Right cardiac atrium (tissue), 5 donors: ENCODE measurements around the gene RHEX. TPM values are rescaled to one million over a fixed set of nuclear protein-coding genes. Genes with fewer than 3 reads are reported as not detected.
"Not testable (repeated sequence)": the region's sequence is repeated elsewhere in the genome, so short reads cannot be mapped to it uniquely, and the experiment has no call there.

Experiments
- ATAC-seq, 2 donors: fragments of 200-7000 bp; cut with Tn5 transposase; one replicate each; pipeline versions ENCODE4 v1.8.0 to v1.9.1; 2020; ENCODE audit warnings: moderate library complexity in 2 of 2, mild to moderate bottlenecking in 1 of 2
- DNase-seq, 3 donors: peaks; one replicate each; pipeline ENCODE4 v3.0.0-alpha.2; 2020
- H3K27ac ChIP-seq: one replicate; pipeline ENCODE4 v1.5.1; 2013; ENCODE audit warnings: mild to moderate bottlenecking, low read length, control low read depth, moderate library complexity
- H3K27me3 ChIP-seq: one replicate; pipeline ENCODE4 v1.6.1; 2013; ENCODE audit not compliant: control insufficient read depth, insufficient read depth
- H3K4me1 ChIP-seq: one replicate; pipeline ENCODE4 v1.6.1; 2013; ENCODE audit warnings: low read length; ENCODE audit not compliant: control insufficient read depth, insufficient read depth
- H3K4me3 ChIP-seq: one replicate; pipeline ENCODE4 v1.5.1; 2013; ENCODE audit warnings: low read length, control low read depth
- H3K9me3 ChIP-seq: one replicate; pipeline ENCODE4 v1.6.1; 2013; ENCODE audit warnings: low read length; ENCODE audit not compliant: control insufficient read depth
- WGBS: extraction: QIAGEN DNeasy Blood & Tissue Kit; methylation state at CpG from one replicate; pipeline ENCODE4 v1.1.7; 2013; 5-methylcytosine and 5-hydroxymethylcytosine counted together
- intact Hi-C, 4 donors: fragments of 100-400 bp; cut with DNase I; formaldehyde crosslinking; loops; one replicate each; pipeline versions ENCODE4 v1.11.0 to v1.14.0; 2022 to 2023
- long read RNA-seq, 4 donors: library from polyadenylated mRNA; unstranded; transcript quantifications; one replicate each; pipeline ENCODE4 v2.0.0, GENCODE V29; 2020 to 2021
- polyA plus RNA-seq: library from polyadenylated mRNA; stranded (reverse); fragments of 200-250 nt; gene quantifications from one replicate; pipeline ENCODE4 v1.2.3, GENCODE V29; 2013
- total RNA-seq, 4 donors: library from RNA; stranded (reverse); fragmentation: NEBNext Ultra II Directional; extraction: Animal tissue kit (Norgen Biotek cat#: 25700); gene quantifications; one replicate each; pipeline ENCODE4 v1.2.1, GENCODE V29; 2021
- donor health status: healthy with polysubstance abuse.
- donor health status: DM: no; HTN: yes; CAD: no.
- donor health status: DM: no; HTN: no; CAD: no.
- donor health status: DM: no; HTN: yes; CAD: no; lungs with severe emphysema.
- donor health status: DM: yes; HTN: yes; CAD: no.

RHEX gene, protein sequence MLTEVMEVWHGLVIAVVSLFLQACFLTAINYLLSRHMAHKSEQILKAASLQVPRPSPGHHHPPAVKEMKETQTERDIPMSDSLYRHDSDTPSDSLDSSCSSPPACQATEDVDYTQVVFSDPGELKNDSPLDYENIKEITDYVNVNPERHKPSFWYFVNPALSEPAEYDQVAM
- total RNA-seq (1 to 10 TPM in 1 of 4 donors, under 1 TPM in 2, not detected in 1; 0.17 to 1.7 (median 0.82) TPM), polyA plus RNA-seq (not detected)
- long read RNA-seq, donor 1: 0 reads
- long read RNA-seq, donor 2: 0 reads
- long read RNA-seq, donor 3: 0 reads
- long read RNA-seq, donor 4: 0 reads

DNA sequence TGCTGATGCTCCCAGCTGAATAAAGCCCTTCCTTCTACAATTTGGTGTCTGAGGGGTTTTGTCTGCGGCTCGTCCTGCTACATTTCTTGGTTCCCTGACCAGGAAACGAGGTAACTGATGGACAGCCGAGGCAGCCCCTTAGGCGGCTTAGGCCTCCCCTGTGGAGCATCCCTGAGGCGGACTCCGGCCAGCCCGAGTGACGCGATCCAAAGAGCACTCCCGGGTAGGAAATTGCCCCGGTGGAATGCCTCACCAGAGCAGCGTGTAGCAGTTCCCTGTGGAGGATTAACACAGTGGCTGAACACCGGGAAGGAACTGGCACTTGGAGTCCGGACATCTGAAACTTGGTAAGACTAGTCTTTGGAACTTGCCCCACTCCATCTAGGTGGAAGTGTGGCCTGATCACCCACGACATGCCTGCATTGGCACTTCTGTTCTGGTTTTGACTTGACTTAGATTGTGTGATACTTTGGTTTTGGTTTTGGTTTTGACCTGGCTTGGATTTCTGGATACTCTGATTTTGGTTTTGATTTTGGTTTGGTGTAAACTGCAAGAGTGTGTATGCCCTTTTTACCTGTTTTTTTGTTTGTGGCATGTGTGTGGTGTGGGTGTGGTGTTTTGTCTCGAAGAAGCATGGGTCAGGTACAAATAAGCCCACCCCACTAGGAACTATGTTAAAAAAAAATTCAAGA lies at the start of gene RHEX:
Gene RHEX, plus strand, starts transcription at position 255 of the 692 bp plus-strand sequence. CDS start 44,656 bp downstream, outside the sequence.
- H3K4me1 ChIP-seq, H3K9me3 ChIP-seq, H3K27me3 ChIP-seq, H3K27ac ChIP-seq, H3K4me3 ChIP-seq, intact Hi-C loops: not testable (repeated sequence)
- ATAC-seq (peak in 1 of 2 donors; percentile 64), DNase-seq (peak in 1 of 3 donors; percentile 50)
- WGBS: 93% methylated on average over 17 of the region's 17 CpGs

DNA sequence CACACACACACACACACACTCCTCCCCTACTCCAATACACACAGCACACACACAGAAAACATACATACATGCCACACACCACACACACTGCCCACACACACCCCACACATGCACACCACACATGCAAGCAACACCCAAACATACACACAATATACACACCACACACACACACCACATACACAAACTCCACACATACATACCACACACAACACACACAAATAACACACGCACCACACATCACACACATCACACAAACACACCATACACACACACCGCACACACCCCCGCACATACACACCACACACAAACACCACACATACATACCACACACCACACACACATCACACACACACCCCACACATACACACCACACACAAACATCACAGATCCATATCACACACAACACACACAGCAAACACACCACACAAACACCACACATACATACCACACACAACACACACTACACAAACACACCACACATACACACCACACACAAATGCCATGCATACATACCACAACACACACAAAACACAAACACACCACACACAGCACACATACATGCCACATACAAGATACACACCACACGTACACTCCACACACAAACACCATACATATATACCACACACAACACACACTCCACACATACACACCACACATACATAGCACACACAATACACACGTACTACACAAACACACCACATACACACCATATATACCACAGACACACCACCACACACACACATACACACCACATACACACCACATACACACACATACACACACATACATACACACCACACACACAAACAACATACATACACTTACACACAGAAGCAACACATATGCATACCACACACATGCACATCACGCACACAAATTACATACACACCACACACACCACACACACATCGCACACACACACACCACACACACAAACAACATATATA lies 48.8 kb upstream of the RHEX start:
- WGBS: 96% methylated on average over 7 of the region's 7 CpGs
- no peak for DNase-seq
- Histone ChIP-seq H3K4me3 (no peak overlapping the region), H3K27ac (peak overlapping the region; percentile 37), H3K9me3 (no peaks in the 10 kb centered on the region), H3K27me3 (no peaks in the 10 kb centered on the region), H3K4me1 (peaks cover 20% of the 10 kb centered on the region)
- intact Hi-C loops: no loop called here
- ATAC-seq: no peak

DNA sequence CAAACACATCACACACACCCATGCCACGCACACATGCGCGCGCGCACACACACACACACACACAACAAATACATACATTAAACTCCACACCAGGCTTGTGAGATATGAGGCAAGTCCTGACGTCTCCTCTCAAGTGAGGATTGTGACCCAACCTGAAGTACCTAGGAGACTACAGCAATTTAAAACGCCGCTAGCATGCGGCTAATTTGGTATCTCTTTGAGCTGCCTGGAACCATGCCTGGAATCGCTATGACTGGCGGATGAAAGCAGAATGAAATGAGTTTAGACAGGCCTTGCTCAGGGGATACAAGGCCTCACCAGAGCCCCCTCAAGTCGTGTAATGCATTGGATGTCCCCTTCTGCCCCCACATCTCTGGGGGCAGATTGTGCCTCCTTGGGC lies 48.1 kb upstream of the RHEX start:
- WGBS: 61% methylated on average over 12 of the region's 12 CpGs
- DNase-seq (no peak), ATAC-seq (no peak)
- H3K27me3 ChIP-seq: no peaks in the 10 kb centered on the region
- no peak overlapping the region for H3K27ac ChIP-seq
- H3K4me3 ChIP-seq: no peak overlapping the region
- H3K4me1 ChIP-seq: peaks cover 20% of the 10 kb centered on the region
- intact Hi-C loops: no loop called here
- no peaks in the 10 kb centered on the region for H3K9me3 ChIP-seq

GRCh38 chr1:206005234-206005633 lies 47.7 kb upstream of the RHEX start:
- 75% methylated on average over 7 of the region's 7 CpGs for WGBS
- Histone ChIP-seq H3K9me3 (no peaks in the 10 kb centered on the region), H3K27ac (no peak overlapping the region), H3K27me3 (no peaks in the 10 kb centered on the region), H3K4me3 (no peak overlapping the region), H3K4me1 (peaks cover 20% of the 10 kb centered on the region)
- ATAC-seq (no peak), DNase-seq (no peak)
- intact Hi-C loops: no loop called here

DNA sequence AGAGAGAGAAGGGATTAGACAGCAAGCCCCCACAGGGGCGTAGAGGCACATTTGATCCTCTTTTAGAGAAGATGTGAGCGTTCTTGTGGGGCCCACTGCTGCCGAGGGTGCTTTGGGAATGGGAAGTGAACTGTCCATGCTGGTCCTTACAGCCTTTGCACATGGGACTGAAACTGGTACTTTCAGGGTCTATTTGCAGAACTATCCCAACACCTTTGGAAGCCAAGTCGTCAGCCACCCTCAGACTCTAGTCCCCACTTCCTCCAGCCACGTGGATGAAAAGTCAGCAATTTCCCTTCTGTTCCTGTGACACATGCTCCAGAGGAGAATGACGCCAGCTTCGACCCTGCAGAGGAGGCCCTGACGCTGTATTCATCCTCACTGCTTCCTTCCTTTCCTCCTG lies 47.2 kb upstream of the RHEX start:
- H3K4me1 ChIP-seq: peaks cover 20% of the 10 kb centered on the region
- no peak for DNase-seq
- H3K9me3 ChIP-seq: no peaks in the 10 kb centered on the region
- no peak for ATAC-seq
- intact Hi-C loops: no loop called here
- H3K27ac ChIP-seq: no peak overlapping the region
- H3K27me3 ChIP-seq: no peaks in the 10 kb centered on the region
- 71% methylated on average over 8 of the region's 8 CpGs for WGBS
- H3K4me3 ChIP-seq: no peak overlapping the region

GRCh38 chr1:206006946-206007345 lies 46.0 kb upstream of the RHEX start:
- H3K9me3 ChIP-seq: no peaks in the 10 kb centered on the region
- intact Hi-C loops: no loop called here
- no peak overlapping the region for H3K27ac ChIP-seq
- ATAC-seq (no peak), DNase-seq (no peak)
- 77% methylated on average over 4 of the region's 4 CpGs for WGBS
- no peaks in the 10 kb centered on the region for H3K27me3 ChIP-seq
- peaks cover 16% of the 10 kb centered on the region for H3K4me1 ChIP-seq
- no peak overlapping the region for H3K4me3 ChIP-seq

DNA sequence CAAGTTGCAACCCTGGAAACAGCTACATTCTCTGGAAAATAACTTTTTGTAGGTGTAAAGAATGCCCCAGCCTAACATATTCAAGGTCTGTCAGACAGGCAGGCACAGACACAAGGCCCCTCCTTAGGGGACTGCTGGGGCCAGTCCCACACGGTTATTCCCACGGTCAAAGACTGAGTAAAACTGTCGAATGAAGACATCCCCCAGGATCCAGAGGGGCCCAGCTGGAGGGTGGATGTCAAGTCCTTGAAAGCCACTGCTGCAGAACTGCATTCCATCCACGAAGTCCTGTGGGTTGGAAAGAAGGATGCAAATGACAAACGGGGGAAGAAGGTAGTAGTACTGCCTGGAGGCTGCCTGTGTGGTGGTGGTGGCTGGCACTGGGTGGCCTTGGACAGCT lies 42.9 kb upstream of the RHEX start:
- Histone ChIP-seq H3K4me3 (no peak overlapping the region), H3K27me3 (no peaks in the 10 kb centered on the region), H3K9me3 (no peaks in the 10 kb centered on the region), H3K4me1 (peaks cover under 1% of the 10 kb centered on the region), H3K27ac (no peak overlapping the region)
- no peak for ATAC-seq
- intact Hi-C loops: no loop called here
- WGBS: 59% methylated on average over 5 of the region's 5 CpGs
- DNase-seq: no peak

- ATAC-seq: no peak
- H3K27me3 ChIP-seq: no peaks in the 10 kb centered on the region
- H3K4me1 ChIP-seq: no peaks in the 10 kb centered on the region
- H3K9me3 ChIP-seq: no peaks in the 10 kb centered on the region
- no peak overlapping the region for H3K4me3 ChIP-seq
- no peak for DNase-seq
- H3K27ac ChIP-seq: no peak overlapping the region
- 91% methylated on average over 8 of the region's 8 CpGs for WGBS
- intact Hi-C loops: no loop called here
Measured at GRCh38 chr1:206011057-206011456, 41.9 kb upstream of the RHEX start.

DNA sequence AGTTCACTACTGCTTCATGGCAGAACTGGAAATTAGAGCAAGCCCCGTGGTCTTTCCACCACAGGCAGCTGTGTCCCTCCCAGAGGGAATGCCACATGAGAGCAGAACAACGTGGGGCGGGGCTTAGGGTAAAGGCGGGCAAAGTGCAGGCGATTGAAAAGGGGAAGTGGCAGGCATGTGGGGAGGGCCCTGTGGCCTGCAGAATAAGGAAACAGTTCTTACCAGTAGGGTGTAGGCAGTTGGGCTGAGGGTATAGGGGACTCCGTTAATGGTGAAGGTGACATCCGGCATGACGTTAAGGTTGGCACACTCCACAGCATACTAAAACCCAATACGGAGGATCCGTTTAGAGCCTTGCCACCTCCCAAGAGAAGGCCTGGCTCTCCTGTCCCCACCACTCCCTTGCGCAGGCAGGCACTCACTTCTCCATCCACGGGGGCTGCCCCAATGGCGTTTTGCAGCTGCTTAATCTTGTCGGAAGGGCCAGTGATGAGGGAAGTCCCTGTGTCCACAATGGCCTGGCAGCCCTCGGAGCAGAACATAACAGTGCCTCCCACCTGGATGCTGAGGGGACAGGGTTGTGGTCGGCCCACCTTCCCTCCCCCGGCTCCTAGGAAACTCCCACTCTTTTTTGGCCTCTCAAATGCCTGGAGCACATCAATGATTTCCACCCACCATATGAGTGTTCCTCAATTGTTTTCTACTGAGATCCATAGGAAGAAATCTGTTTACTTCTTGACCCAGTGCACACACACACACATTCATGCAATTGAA lies 40.7 kb upstream of the RHEX start:
- ATAC-seq (peak; percentile 76), DNase-seq (peak; percentile 66 to 89 (median 86))
- Histone ChIP-seq H3K9me3 (no peaks in the 10 kb centered on the region), H3K27ac (no peak overlapping the region), H3K4me1 (no peaks in the 10 kb centered on the region), H3K27me3 (no peaks in the 10 kb centered on the region), H3K4me3 (no peak overlapping the region)
- WGBS: 69% methylated on average over 17 of the region's 17 CpGs
- intact Hi-C loops: no loop called here

GRCh38 chr1:206013026-206013795 lies 39.8 kb upstream of the RHEX start:
- 85% methylated on average over 6 of the region's 6 CpGs for WGBS
- H3K27me3 ChIP-seq: no peaks in the 10 kb centered on the region
- no peak for ATAC-seq

More at GRCh38 chr1:206013026-206013795, 39.8 kb upstream of the RHEX start:
- H3K4me3 ChIP-seq: no peak overlapping the region
- H3K27ac ChIP-seq: no peak overlapping the region
- intact Hi-C loops: no loop called here
- H3K4me1 ChIP-seq: no peaks in the 10 kb centered on the region
- H3K9me3 ChIP-seq: no peaks in the 10 kb centered on the region
- no peak for DNase-seq
